Dedifferentiated amniotic fluid mesenchymal stem cell (primary cell): Measurements from ENCODE around the gene MRPL32.

Experiments used
- DNase-seq: peaks from one replicate; pipeline ENCODE4 v3.0.0-alpha.2; 2016; ENCODE audit errors: extremely low spot score

MRPL32 gene

DNA sequence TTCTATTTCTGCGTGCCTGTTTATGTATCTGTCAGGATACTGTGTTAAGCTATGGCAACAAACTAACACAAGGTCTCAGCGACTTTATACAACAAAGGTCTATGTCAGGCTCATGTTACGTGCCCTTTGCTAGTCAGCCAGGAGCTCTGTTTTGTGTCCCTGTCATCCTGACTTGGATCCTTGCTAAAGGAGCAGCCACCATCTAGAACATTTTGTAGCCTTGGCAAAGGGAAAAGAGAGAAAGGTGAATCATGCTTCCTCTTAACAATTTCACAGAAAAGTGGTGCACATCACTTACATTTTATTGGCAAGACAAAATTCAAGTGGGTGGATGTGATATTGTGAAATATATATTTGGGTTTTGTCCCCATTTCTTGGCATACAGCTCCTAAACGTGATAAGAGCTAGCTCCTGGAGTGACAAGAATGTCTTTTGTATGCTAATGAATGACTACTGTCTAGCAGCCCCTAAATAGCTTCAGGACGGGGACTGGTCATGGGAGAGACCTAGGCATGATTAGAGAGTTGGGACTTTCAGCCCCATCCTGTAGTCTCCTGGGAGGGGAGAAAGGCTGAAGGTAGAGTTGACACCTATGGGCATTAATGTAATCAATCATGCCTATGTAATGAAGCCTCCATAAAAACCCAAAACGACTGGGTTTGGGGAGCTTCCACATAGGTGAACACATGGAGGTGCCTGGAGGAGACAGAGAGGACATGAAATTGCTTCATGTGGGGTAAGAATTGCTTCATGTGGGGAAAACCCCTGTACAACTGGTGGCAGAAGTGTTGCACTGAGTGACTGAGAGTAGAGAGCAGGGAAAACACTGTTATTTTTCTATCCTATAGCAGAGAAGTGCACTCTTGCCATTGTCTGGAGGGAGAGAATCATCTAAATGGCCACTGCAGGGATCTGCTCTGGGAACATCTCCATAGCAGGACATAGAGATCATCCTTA is 33.0 kb downstream of the MRPL32 start:
- no peak for DNase-seq

DNA sequence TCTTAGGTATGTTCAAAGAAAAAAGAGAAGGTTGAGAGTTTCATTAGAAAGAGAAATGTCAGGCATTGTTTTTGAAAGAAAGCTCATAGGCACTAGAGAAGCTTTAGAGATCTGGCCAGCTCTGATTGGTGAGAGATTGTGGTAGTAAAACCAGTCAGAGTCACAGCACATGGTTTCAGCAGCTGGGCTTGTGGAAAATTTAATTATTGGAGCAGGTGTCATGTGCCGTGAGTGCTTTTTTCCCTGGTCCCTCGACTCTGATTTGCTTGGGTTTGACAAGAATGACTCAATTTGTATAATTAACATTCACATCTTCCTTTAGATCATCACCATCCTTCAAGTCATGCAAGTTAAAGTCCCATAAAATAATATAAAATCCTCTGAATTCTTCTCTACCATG is 35.2 kb downstream of the MRPL32 start:
- DNase-seq, result no peak

DNA sequence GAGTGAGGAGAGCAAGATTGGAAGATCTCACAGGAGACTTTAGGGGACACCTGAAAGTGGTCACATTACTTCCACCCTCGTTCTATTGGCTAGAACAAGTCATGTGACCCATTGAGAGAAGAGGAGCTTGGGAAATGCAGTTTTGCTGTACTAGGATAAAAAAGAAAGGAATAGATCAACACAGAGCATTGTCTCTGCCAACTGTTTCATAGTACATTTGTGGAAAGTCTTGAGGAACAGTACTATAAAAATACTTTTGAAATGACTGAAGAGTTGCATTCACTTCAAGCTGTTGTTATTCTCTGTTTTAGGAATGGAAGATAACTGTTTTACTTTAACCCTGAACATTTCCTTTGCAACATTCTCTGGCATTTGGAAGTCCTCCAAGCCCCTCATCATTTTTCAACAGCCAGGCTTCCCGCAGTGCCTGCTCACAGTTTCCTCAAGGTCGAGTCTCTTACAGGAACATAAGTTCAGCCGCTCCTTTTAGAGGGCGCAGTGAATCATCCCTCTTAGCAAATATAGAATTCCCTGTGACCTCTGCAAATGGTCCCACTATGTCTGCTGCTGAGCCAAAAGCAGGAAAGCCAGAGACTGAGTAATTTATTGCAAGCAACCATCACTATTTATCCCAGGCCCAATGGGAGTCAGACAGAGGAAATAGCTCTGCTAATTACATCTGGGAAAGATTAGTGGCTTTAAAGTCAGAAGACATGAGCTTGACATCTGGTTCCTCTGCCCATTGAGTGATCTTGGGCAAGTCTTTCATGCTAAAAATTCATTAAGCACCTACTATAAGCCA is 40.7 kb downstream of the MRPL32 start:
- peak; percentile 62 for DNase-seq

DNA sequence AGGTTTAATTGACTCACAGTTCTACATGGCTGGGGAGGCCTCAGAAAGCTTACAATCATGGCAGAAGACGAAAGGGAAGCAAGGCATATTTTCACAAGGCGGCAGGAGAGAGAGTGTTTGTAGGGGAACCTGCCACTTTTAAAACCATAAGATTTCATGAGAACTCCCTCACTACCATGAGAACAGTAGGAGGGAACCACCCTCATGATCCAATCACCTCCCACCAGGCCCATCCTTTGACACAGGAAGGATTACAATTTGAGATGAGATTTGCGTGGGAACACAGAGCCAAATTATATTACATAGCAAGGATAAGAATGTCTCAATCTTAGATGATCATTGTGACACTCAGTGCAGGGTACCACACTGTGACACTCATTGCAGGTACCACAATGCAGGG is 44.2 kb downstream of the MRPL32 start:
- DNase-seq, result no peak

GRCh38 chr7:42978496-42978895 is 46.3 kb downstream of the MRPL32 start:
- peak; percentile 28 for DNase-seq

GRCh38 chr7:42980084-42980483 is 47.9 kb downstream of the MRPL32 start:
- DNase-seq, result no peak

- no peak for DNase-seq
These were observed 48.3 kb downstream of the MRPL32 start for GRCh38 chr7:42980514-42980913.

- DNase-seq, result no peak
These were observed 49.4 kb downstream of the MRPL32 start for GRCh38 chr7:42981601-42982000.

DNA sequence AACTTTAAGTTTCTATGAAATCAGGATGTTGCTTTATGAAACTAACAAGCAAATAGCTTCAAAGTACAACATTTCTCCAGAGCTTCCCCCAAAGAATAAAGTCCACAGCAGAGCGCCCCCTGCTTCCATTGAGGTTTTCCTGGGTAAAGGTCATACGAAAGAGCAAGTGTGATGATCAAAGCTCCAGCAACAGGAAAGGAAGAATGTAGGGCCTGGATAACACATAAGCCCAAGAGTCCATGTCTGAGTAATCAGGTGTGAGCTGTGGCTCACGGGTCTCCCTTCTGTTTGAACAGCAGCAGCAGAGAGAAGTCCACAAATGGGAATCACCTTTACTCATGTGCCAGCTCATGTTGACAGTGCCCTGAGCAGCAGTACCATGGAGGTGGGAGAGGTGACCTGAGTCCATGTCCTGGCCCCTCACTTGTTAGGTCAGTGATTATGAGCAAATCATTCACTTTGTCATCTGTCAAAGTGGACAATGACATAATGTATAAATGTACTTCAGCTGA is 50.5 kb downstream of the MRPL32 start:
- DNase-seq, result no peak

- DNase-seq, result no peak
These were observed 52.0 kb downstream of the MRPL32 start for GRCh38 chr7:42984137-42984536.

- no peak for DNase-seq
These were observed 54.0 kb downstream of the MRPL32 start for GRCh38 chr7:42986213-42986612.

GRCh38 chr7:42986781-42987248 is 54.6 kb downstream of the MRPL32 start:
- DNase-seq, result no peak
